K562 (cell line): ENCODE results near the gene RNLS.

Source experiments
- FOXM1 ChIP-seq, 2 experiments: fragments of 450-650 bp in 1 of 2; sonication (generic) in 1 of 2; formaldehyde crosslinking in 1 of 2; IDR thresholded peaks; 2 replicates each; pipeline versions ENCODE4 v1.6.1 to v1.9.0; 2017 to 2022; ENCODE audit warnings: low read depth in 2 of 2, mild to moderate bottlenecking in 2 of 2, missing genetic modification reagents in 1 of 2, moderate library complexity in 1 of 2
- TEAD4 ChIP-seq, 2 experiments: sonication (generic) in 1 of 2; formaldehyde crosslinking in 1 of 2; IDR thresholded peaks; 2 replicates each; pipeline versions ENCODE4 v1.6.1 to v1.8.0; 2012 to 2022; ENCODE audit warnings: borderline replicate concordance in 1 of 2, inconsistent platforms in 1 of 2, low read length in 1 of 2, mild to moderate bottlenecking in 1 of 2, missing genetic modification reagents in 1 of 2
- TF ChIP-seq, protein P1 (sequence below): fragments of 200-800 bp; sonication (Bioruptor generic); IDR thresholded peaks from 2 replicates; pipeline ENCODE4 v1.6.1; 2017; ENCODE audit warnings: missing genetic modification characterization, missing compliant biosample characterization
- TF ChIP-seq, protein P2 (sequence below): sonication (generic); formaldehyde crosslinking; IDR thresholded peaks from 2 replicates; pipeline ENCODE4 v1.8.0; 2022; ENCODE audit warnings: missing genetic modification reagents, mild to moderate bottlenecking, moderate library complexity, borderline replicate concordance
- TF ChIP-seq, protein P3 (sequence below), 3 experiments: IDR thresholded peaks in 2 of 3; conservative IDR thresholded peaks in 1 of 3; 2 replicates each; pipeline ENCODE4 v1.5.1; 2011 to 2012; ENCODE audit warnings: low read length in 3 of 3, mild to moderate bottlenecking in 3 of 3, control low read depth in 2 of 3, improper control_type of control experiment in 1 of 3, inconsistent platforms in 1 of 3, low read depth in 1 of 3, mixed read lengths in 1 of 3, moderate library complexity in 1 of 3; ENCODE audit not compliant: insufficient read depth in 2 of 3

DNA sequence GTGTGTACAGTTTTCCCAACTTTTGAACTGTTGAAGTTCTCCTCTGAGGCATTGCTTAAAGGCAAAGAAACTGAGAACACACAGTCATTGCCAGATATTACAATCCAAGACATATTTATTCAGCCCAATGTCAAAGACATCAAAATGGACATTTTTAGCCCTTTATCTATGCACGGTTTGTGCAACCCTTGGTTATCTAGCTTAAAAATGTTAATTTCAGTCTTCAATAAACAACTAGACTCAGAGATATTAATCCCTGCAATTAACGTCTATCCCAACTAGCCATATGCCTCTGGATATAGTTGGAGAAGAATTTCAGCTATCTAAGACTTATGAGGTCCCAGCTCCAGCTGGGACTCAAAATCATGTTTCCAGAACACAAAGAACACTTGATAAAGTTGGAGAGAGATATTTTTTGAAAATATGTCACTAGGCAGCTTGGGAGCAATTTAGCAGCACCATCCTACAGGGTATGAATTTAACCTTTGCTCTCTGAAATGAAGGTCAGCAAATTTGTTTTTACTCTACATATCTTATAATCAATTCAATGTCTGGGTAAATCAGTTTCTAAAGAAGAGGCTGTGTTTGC, 357.0 kb downstream of the RNLS start:
- TF ChIP-seq, protein P1, sequence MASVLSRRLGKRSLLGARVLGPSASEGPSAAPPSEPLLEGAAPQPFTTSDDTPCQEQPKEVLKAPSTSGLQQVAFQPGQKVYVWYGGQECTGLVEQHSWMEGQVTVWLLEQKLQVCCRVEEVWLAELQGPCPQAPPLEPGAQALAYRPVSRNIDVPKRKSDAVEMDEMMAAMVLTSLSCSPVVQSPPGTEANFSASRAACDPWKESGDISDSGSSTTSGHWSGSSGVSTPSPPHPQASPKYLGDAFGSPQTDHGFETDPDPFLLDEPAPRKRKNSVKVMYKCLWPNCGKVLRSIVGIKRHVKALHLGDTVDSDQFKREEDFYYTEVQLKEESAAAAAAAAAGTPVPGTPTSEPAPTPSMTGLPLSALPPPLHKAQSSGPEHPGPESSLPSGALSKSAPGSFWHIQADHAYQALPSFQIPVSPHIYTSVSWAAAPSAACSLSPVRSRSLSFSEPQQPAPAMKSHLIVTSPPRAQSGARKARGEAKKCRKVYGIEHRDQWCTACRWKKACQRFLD (CRISPR knock-in tag) = no peak
- TF ChIP-seq TEAD4 (IDR thresholded peaks at IDR 0.05; ENCODE audit: low read length) (no peak), TEAD4 (CRISPR knock-in tag; IDR thresholded peaks at IDR 0.05; ENCODE audit: borderline replicate concordance) (no peak), FOXM1 (IDR thresholded peaks at IDR 0.05; ENCODE audit: low read depth) (no peak), FOXM1 (CRISPR knock-in tag; IDR thresholded peaks at IDR 0.05; ENCODE audit: low read depth) (no peak)
- TF ChIP-seq, protein P2, sequence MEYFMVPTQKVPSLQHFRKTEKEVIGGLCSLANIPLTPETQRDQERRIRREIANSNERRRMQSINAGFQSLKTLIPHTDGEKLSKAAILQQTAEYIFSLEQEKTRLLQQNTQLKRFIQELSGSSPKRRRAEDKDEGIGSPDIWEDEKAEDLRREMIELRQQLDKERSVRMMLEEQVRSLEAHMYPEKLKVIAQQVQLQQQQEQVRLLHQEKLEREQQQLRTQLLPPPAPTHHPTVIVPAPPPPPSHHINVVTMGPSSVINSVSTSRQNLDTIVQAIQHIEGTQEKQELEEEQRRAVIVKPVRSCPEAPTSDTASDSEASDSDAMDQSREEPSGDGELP (CRISPR knock-in tag) = no peak
- TF ChIP-seq, protein P3, sequence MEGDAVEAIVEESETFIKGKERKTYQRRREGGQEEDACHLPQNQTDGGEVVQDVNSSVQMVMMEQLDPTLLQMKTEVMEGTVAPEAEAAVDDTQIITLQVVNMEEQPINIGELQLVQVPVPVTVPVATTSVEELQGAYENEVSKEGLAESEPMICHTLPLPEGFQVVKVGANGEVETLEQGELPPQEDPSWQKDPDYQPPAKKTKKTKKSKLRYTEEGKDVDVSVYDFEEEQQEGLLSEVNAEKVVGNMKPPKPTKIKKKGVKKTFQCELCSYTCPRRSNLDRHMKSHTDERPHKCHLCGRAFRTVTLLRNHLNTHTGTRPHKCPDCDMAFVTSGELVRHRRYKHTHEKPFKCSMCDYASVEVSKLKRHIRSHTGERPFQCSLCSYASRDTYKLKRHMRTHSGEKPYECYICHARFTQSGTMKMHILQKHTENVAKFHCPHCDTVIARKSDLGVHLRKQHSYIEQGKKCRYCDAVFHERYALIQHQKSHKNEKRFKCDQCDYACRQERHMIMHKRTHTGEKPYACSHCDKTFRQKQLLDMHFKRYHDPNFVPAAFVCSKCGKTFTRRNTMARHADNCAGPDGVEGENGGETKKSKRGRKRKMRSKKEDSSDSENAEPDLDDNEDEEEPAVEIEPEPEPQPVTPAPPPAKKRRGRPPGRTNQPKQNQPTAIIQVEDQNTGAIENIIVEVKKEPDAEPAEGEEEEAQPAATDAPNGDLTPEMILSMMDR (IDR thresholded peaks at IDR 0.05 in 2 of 3, conservative IDR thresholded peaks at IDR 0.05 in 1 of 3; ENCODE audit: insufficient read depth in 2 of 3, low read depth in 1 of 3, low read length in 3 of 3) = no peak
